GM06990 (cell line): ENCODE measurements around the gene MMP23B.

Source experiments
- DNase-seq: peaks from one replicate; pipeline ENCODE4 v3.0.0-alpha.2; 2011; ENCODE audit not compliant: insufficient read length; ENCODE audit errors: extremely low read depth
- H3K27me3 ChIP-seq: replicated peaks from 2 replicates; pipeline ENCODE4 v1.6.0; 2011; ENCODE audit warnings: low read length; ENCODE audit not compliant: control insufficient read depth, insufficient read depth
- H3K36me3 ChIP-seq: 2 replicates; pipeline ENCODE4 v1.5.1; 2011; ENCODE audit warnings: low read length; ENCODE audit not compliant: control insufficient read depth, insufficient read depth
- H3K4me3 ChIP-seq: replicated peaks from 2 replicates; pipeline ENCODE4 v1.5.1; 2011; ENCODE audit warnings: low read depth, mild to moderate bottlenecking, control low read depth, low read length
- TF ChIP-seq, protein P1 (sequence below): IDR thresholded peaks from 2 replicates; pipeline ENCODE4 v1.5.1; 2011; ENCODE audit warnings: low read length, control low read depth, mild to moderate bottlenecking, inconsistent platforms; ENCODE audit not compliant: insufficient read depth, poor library complexity, severe bottlenecking

The MMP23B gene

GRCh38 chr1:1631782-1632420 is at the start of gene MMP23B:
TSS of gene MMP23B (plus strand) at chr1:1632173. CDS start at chr1:1632219, 46 bp downstream.
- H3K27me3 ChIP-seq: no peaks in the 10 kb centered on the region; the same call in 1 of the 2 replicates
- peaks cover 1% of the 10 kb centered on the region; the same call in 1 of the 2 replicates for H3K36me3 ChIP-seq
- TF ChIP-seq, protein P1, sequence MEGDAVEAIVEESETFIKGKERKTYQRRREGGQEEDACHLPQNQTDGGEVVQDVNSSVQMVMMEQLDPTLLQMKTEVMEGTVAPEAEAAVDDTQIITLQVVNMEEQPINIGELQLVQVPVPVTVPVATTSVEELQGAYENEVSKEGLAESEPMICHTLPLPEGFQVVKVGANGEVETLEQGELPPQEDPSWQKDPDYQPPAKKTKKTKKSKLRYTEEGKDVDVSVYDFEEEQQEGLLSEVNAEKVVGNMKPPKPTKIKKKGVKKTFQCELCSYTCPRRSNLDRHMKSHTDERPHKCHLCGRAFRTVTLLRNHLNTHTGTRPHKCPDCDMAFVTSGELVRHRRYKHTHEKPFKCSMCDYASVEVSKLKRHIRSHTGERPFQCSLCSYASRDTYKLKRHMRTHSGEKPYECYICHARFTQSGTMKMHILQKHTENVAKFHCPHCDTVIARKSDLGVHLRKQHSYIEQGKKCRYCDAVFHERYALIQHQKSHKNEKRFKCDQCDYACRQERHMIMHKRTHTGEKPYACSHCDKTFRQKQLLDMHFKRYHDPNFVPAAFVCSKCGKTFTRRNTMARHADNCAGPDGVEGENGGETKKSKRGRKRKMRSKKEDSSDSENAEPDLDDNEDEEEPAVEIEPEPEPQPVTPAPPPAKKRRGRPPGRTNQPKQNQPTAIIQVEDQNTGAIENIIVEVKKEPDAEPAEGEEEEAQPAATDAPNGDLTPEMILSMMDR: no peak
- no peak within 1 kb of the TSS for H3K4me3 ChIP-seq
- peak; percentile 13 for DNase-seq

- DNase-seq: no peak
- TF ChIP-seq, protein P1: no peak
- no peaks in the 10 kb centered on the region for H3K36me3 ChIP-seq
- no peaks in the 10 kb centered on the region for H3K27me3 ChIP-seq
- H3K4me3 ChIP-seq: no peak overlapping the region
Measured at GRCh38 chr1:1582585-1583346, 49.2 kb upstream of the MMP23B start.

DNA sequence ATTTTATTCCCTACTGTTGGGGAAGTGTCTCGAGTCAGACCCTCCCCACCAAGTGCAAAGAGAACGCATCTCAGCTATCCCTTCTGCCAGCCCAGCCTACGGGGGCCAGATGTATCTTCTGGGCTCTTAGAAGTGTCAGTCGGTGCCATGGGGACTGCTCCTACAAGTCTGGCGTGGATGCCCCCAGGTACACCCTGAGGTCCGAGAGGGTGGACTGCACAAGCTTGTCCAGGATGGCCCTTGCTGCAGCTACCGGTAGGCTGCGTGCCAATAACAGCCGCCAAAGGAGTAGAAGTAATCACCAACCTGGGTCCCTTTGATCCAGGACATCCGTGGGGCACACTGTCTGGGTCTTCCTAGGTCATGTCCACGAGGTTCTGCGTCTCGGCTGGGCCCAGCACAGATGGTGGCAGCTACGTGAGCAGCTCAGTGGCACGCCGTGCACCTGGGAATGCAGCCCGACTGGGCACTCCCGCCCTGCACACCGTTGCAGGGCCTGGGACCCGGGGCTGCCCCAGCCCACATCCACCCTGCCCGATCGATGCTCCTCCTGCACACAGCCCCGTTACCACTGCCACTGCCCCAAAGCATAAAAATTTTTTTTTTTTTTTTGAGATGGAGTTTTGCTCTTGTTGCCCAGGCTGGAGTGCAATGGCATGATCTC is 48.5 kb upstream of the MMP23B start:
- Histone ChIP-seq H3K36me3 (no peaks in the 10 kb centered on the region), H3K4me3 (no peak overlapping the region), H3K27me3 (no peaks in the 10 kb centered on the region)
- no peak for DNase-seq
- TF ChIP-seq, protein P1: no peak

GRCh38 chr1:1591452-1591851 is 40.5 kb upstream of the MMP23B start:
- TF ChIP-seq, protein P1: no peak
- no peak for DNase-seq
- H3K4me3 ChIP-seq: no peak overlapping the region
- H3K36me3 ChIP-seq: no peaks in the 10 kb centered on the region
- no peaks in the 10 kb centered on the region for H3K27me3 ChIP-seq

DNA sequence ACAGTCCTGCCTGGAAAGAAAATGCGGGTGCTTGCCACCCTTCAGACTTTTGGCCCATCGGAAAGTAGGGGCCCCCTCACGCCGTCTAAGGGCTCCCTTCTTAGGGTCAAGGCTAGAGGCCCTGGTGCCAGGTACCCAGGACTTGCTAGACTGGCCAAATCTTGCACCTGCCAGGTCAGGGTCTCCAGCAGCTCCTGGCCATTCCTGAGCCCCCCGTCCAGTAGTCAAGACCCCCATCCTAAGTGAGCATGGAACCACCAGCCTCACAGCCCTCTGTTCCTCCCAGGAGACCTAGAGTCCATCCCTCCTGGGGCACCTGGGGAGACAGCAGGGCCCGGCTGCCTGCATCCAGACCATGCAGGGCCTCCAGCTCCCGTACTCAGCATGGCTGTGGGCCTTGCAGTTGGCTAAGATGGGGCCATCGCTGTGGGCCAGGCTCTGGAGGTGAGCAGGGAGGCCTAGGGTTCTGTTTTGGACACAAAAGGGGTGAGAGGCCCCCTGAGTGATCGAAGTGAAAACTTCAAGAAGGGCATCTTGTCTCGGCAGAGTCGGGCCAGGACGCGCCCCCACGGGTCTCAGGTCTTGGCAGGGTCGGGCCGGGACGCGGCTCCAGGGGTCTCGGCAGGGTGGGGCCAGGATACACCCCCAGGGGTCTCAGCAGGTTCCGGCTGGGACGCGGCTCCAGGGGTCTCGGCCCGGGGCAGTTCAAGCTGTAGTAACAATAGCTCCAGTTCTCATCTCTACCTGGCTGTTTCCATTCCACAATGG is 38.0 kb upstream of the MMP23B start:
- DNase-seq: no peak
- TF ChIP-seq, protein P1: no peak
- no peaks in the 10 kb centered on the region for H3K27me3 ChIP-seq
- H3K36me3 ChIP-seq: no peaks in the 10 kb centered on the region
- H3K4me3 ChIP-seq: no peak overlapping the region
